ENCODE measurements around the gene CCNY. TPM values are rescaled to one million over a fixed set of nuclear protein-coding genes. Genes with fewer than 3 reads are reported as not detected.

Gene CCNY
- total RNA-seq, 1 experiment from 2014 or later, result 22.6 TPM

GRCh38 chr10:35426657-35427056 lies 90.3 kb downstream of the CCNY start:
- in situ Hi-C loops (cut with HindIII; ENCODE audit: low pct_unique_long_range_greater_than_20kb, low sequenced_read_pairs), result no loop called here
- no peak for DNase-seq (ENCODE audit: low read depth, low spot score)

DNA sequence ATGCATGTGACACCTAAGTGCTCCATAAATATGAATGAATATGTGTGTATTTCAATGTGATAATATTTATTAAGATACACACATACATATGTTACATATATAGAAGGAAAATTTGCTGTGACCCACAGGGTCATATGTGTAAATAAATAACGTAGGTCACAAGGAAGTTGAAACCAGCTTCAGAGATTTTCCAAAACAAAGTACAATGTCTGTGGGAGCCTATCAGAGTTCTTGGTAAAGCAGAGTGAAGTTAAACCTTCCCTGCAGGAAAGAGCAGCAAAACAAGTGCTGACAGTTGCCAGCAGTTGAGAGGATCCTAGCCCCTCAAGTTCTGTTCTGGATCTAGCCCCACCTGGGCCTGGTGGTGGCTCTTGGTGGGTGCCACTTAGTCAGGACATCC lies 91.2 kb downstream of the CCNY start:
- in situ Hi-C loops (cut with HindIII; ENCODE audit: low pct_unique_long_range_greater_than_20kb, low sequenced_read_pairs), result no loop called here
- DNase-seq (ENCODE audit: low read depth, low spot score), result no peak

DNA sequence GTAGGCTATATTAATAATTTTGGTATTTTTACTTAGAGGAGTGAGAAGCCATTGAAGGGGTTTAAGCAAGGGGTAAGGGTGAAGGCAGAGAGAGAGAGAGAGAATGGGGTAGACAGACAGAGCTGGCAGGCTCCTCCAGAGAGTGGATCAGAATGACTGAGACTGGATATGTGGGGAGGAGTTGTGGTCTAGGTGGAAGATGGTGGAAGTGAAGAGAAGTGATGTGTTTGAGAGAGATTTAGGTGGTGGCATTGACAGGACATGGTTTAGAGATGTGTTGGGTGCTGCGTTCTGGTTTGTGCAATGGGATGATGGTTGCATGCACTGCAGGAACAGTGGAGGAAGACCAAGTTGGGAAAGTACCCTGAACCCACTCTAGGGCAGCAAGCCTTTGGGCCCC lies 92.2 kb downstream of the CCNY start:
- in situ Hi-C loops (cut with HindIII; ENCODE audit: low pct_unique_long_range_greater_than_20kb, low sequenced_read_pairs), result no loop called here
- no peak for DNase-seq (ENCODE audit: low read depth, low spot score)

DNA sequence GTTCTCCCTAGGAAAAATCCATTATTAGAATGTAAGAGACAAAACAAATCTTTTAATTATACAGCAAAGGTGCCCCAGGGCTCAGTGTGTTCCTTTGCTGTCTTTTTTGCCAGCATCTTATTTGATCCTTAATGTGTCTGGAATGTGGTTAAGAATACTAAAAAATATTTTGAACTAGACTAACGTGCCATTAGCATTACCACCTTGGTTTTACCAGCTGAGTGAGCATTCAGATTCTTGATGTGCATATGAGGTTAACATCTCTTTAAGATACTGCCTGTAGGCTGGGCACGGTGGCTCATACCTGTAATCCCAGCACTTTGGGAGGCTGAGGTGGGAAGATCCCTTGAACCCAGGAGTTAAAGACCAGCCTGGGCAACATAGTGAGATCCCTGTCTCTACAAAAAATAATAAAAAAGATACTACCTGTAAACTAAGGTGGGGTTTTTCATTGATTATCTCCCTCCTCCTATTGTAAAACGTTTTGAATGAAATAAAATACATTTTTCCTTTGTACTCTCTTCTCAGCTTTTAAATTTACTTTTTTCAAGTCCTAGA lies 96.6 kb downstream of the CCNY start:
- in situ Hi-C loops (cut with HindIII; ENCODE audit: low pct_unique_long_range_greater_than_20kb, low sequenced_read_pairs), result no loop called here
- no peak for DNase-seq (ENCODE audit: low read depth, low spot score)

GRCh38 chr10:35433851-35434426 lies 97.6 kb downstream of the CCNY start:
- DNase-seq (ENCODE audit: low read depth, low spot score), result no peak

DNA sequence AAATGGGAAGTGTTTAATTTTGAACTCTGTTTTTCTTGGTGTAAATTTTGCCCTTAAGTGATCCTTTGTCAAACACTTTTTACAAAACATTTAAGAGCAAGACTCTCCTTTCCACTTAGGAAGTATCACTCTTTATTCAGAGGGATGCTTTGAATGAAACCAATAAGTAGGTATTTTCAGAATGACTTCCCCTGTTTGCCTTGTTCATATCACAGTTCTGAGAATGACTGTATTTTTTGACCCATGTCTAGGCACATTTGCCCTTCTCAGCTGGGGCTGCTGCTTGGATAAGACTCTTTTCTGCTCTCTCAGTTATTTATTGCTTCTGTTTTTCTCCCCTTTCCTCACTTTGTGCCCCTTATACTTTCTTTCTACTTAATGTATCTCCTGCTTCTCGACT lies 98.2 kb downstream of the CCNY start:
- no peak for DNase-seq (ENCODE audit: low read depth, low spot score)
- in situ Hi-C loops (cut with HindIII; ENCODE audit: low pct_unique_long_range_greater_than_20kb, low sequenced_read_pairs), result no loop called here

More at GRCh38 chr10:35433851-35434426, 97.6 kb downstream of the CCNY start:
- in situ Hi-C loops (cut with HindIII; ENCODE audit: low pct_unique_long_range_greater_than_20kb, low sequenced_read_pairs), result no loop called here

DNA sequence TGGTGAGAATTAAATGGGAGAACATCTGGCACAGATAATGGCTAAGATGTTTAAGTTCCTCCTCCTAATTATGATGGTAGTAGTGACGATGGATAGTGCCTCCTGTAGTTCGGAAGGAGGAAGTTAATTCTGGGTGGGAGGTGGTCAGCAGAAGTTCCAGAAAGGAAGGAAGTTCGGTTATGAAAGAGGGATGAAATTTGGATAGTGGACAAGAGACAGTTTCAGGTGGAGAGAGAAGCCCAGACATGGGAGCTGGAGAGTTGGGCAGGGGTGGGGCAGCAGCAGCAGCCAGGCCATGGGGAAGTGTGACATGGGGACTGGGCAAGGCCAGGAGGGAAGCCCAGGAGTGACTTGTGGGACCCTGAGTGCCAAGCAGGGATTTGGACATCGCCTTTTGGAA lies 99.5 kb downstream of the CCNY start:
- no peak for DNase-seq (ENCODE audit: low read depth, low spot score)
- in situ Hi-C loops (cut with HindIII; ENCODE audit: low pct_unique_long_range_greater_than_20kb, low sequenced_read_pairs), result no loop called here

DNA sequence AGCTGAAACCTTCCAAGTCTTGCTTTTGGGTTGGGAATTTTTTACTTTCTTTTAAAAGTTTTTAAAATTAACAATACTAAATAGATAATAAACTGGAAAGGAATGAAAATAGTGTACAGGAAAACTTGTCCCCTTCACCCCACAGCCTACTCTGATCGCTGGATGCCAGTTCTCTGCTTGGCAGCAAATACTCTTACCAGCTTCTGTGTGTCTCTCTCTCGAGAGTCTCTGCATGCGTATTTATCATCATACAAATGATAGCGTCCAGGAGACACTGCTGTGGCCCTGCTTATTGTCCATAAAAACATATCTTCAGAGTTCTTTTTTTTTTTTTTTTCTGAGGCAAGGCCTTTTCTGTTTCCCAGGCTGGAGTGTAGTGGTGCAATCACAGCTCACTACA lies 101.5 kb downstream of the CCNY start:
- in situ Hi-C loops (cut with HindIII; ENCODE audit: low pct_unique_long_range_greater_than_20kb, low sequenced_read_pairs), result no loop called here
- no peak for DNase-seq (ENCODE audit: low read depth, low spot score)

GRCh38 chr10:35438718-35439571 lies 102.6 kb downstream of the CCNY start:
- in situ Hi-C loops (cut with HindIII; ENCODE audit: low pct_unique_long_range_greater_than_20kb, low sequenced_read_pairs), result no loop called here
- DNase-seq (ENCODE audit: low read depth, low spot score), result no peak

GRCh38 chr10:35440016-35440415 lies 103.7 kb downstream of the CCNY start:
- in situ Hi-C loops (cut with HindIII; ENCODE audit: low pct_unique_long_range_greater_than_20kb, low sequenced_read_pairs), result no loop called here
- no peak for DNase-seq (ENCODE audit: low read depth, low spot score)

DNA sequence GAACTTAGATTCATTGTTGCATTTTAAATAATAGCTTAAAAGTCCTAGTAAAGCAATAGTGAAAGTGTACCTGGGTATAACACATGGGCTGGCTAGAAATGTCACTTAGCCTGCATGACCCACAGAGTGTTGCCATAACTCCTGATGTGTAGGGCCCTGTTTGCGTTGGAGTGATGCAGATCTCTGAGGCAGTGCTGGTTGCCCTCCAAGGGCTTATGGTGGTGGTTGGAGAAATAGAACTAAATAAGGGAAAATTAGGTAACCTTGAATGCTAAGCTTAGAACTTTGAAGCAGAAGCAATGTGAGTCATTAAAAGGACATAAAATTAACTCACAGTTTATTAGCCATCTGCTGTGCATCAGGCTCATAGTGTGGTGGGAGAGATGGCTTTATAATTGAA lies 105.7 kb downstream of the CCNY start:
- no peak for DNase-seq (ENCODE audit: low read depth, low spot score)
- in situ Hi-C loops (cut with HindIII; ENCODE audit: low pct_unique_long_range_greater_than_20kb, low sequenced_read_pairs), result no loop called here

DNA sequence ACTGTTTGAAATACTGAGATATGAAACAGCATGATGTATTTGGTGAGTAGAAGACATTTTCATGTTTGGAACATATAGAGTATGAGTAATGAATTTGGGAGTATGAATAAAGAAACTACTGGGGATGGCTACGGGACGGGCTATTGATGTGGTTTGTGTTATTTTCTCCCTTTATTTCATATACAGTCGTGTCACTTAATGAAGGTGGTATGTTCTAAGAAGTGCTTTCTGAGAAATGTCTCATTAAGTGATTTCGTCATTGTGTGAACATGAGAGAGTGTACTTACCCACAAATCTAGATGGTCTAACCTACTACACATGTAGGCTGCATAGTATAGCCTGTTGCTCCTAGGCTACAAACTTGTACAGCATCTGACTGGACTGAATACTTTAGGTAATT lies 106.3 kb downstream of the CCNY start:
- in situ Hi-C loops (cut with HindIII; ENCODE audit: low pct_unique_long_range_greater_than_20kb, low sequenced_read_pairs), result no loop called here
- no peak for DNase-seq (ENCODE audit: low read depth, low spot score)

GRCh38 chr10:35443858-35444257 lies 107.5 kb downstream of the CCNY start:
- in situ Hi-C loops (cut with HindIII; ENCODE audit: low pct_unique_long_range_greater_than_20kb, low sequenced_read_pairs), result no loop called here
- DNase-seq (ENCODE audit: low read depth, low spot score), result no peak

DNA sequence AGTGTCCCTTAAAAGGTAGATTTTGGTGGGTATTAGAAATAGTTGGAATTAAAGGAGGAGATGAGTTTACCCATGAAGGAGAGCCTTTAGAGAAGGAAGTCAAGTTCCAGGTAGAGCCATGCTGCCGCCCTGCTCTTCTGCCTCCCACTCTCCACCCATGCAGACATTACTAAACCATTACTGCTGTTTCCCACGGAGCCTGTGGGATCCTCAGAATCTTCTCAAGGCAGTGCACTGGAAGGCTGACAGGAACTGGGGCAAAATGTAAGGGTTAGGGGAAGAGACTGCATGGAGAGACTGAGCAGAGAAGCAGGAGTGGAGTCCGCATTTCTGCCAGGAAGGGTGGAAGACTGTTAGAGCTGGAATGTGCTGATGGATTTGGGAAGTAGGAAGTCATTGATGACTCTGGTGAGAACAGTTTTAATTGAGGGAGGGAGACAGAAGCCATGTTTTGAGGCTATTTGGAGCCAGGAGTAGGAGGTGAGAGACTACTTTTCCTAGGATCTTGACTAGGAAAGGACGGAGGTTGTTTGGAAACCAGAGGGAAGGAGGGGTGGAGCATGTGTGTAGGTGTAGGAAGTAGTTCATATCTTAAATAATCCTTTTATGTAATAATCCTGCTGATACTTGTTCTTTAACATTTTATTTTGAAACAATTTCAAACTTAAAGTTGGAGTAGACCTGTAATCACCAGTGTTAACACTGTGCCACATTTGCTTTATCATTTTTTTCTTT lies 109.0 kb downstream of the CCNY start:
- no peak for DNase-seq (ENCODE audit: low read depth, low spot score)
- in situ Hi-C loops (cut with HindIII; ENCODE audit: low pct_unique_long_range_greater_than_20kb, low sequenced_read_pairs), result no loop called here

- no peak for DNase-seq (ENCODE audit: low read depth, low spot score)
- in situ Hi-C loops (cut with HindIII; ENCODE audit: low pct_unique_long_range_greater_than_20kb, low sequenced_read_pairs), result no loop called here
These were observed 110.1 kb downstream of the CCNY start for GRCh38 chr10:35446439-35446838.

- DNase-seq (ENCODE audit: low read depth, low spot score), result no peak
These were observed 111.5 kb downstream of the CCNY start for GRCh38 chr10:35447693-35448407.

DNA sequence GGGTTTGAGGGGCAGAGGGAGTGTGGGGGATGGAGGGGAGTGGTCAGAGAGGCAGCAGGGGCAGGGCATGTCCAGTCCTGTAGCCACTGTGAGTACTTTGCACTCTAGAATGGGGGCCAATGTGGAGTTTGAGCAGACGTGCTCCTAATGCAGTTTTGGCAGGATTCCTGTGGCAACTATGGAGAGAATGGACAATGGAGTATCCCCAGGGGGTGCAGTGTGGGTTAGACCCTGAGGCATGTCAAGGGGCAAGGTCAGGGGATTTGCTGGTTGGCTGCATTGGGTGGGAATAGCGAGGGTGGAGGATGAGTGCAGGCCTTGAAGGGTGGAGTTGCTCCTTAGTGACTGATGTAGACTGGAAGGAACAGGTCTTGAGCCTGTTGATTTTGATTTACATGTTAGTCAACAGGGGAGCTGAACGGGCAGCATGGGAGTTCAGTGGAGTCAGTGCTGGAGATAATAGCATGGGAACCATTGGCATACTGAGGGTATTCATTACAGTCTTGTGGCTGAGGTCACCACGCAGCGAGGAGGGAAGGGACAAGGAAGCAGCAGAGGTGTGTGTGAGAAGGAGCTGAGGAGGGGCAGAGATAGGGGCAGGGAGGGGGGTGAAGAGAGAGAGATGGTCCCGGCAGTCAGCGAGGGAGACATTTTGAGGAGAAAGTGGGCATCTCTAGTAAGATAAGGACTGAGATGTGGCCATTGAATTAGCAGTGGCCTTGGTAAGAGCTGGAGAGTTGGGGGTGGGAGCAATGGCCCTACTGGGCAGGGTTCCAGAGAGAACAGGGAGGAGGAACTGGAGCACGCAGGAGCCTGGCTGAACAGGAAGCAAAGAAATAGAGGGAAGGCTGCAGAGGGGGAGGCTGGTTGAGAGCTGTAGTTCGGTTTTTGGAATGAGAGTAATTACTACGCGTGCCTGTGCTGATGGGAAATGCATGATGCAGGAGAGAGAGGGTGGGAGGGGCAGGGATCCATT lies 112.7 kb downstream of the CCNY start:
- no peak for DNase-seq (ENCODE audit: low read depth, low spot score)

More at GRCh38 chr10:35447693-35448407, 111.5 kb downstream of the CCNY start:
- in situ Hi-C loops (cut with HindIII; ENCODE audit: low pct_unique_long_range_greater_than_20kb, low sequenced_read_pairs), result no loop called here

More for the DNA sequence above, 112.7 kb downstream of the CCNY start:
- in situ Hi-C loops (cut with HindIII; ENCODE audit: low pct_unique_long_range_greater_than_20kb, low sequenced_read_pairs), result no loop called here
